K562 (cell line): Measurements from ENCODE around the gene NTF4. TPM values are rescaled to one million over a fixed set of nuclear protein-coding genes. Genes with fewer than 3 reads are reported as not detected.

ENCODE experiments used
- CTBP1 ChIP-seq: fragments of 450-650 bp; IDR thresholded peaks from 2 replicates; pipeline ENCODE4 v1.6.1; 2016; ENCODE audit warnings: borderline replicate concordance
- CXXC5 ChIP-seq: fragments of 250-450 bp; sonication (Bioruptor Pico); IDR thresholded peaks from 2 replicates; pipeline ENCODE4 v1.8.0; 2022; ENCODE audit warnings: inconsistent platforms, mild to moderate bottlenecking, moderate library complexity
- E2F1 ChIP-seq: sonication (generic); formaldehyde crosslinking; IDR thresholded peaks from 2 replicates; pipeline ENCODE4 v1.8.1; 2023; ENCODE audit warnings: mild to moderate bottlenecking, missing genetic modification reagents, moderate library complexity
- ELF4 ChIP-seq: fragments of 450-650 bp; formaldehyde crosslinking; IDR thresholded peaks from 2 replicates; pipeline ENCODE4 v1.4.0; 2022; ENCODE audit warnings: missing genetic modification characterization
- EP400 ChIP-seq: fragments of 450-650 bp; IDR thresholded peaks from 2 replicates; pipeline ENCODE4 v1.6.1; 2017; ENCODE audit warnings: antibody characterized with exemption, mild to moderate bottlenecking, moderate library complexity
- FOXK2 ChIP-seq, 2 experiments: fragments of 450-650 bp; IDR thresholded peaks in 1 of 2; conservative IDR thresholded peaks in 1 of 2; 2 replicates each; pipeline ENCODE4 v1.6.1; 2016; ENCODE audit warnings: low read depth in 2 of 2, mild to moderate bottlenecking in 1 of 2
- HMG20B ChIP-seq: fragments of 250-450 bp; sonication (Bioruptor Pico); IDR thresholded peaks from 2 replicates; pipeline ENCODE4 v1.5.0; 2021; ENCODE audit warnings: mild to moderate bottlenecking
- JUN ChIP-seq, 2 experiments: sonication (generic) in 1 of 2; formaldehyde crosslinking in 1 of 2; IDR thresholded peaks; 2 replicates each; pipeline versions ENCODE4 v1.6.1 to v1.8.0; 2012 to 2022; ENCODE audit warnings: borderline replicate concordance in 2 of 2, mild to moderate bottlenecking in 2 of 2, improper control_type of control experiment in 1 of 2, low read depth in 1 of 2, low read length in 1 of 2, missing genetic modification reagents in 1 of 2
- MYBL2 ChIP-seq, 2 experiments: fragments of 450-650 bp in 1 of 2; sonication (generic) in 1 of 2; formaldehyde crosslinking in 1 of 2; IDR thresholded peaks; 2 replicates each; pipeline versions ENCODE4 v1.6.1 to v1.8.1; 2017 to 2022; ENCODE audit warnings: borderline replicate concordance in 1 of 2, inconsistent platforms in 1 of 2, low read depth in 1 of 2, mild to moderate bottlenecking in 1 of 2, missing genetic modification reagents in 1 of 2, moderate library complexity in 1 of 2
- OTX1 ChIP-seq: fragments of 450-650 bp; formaldehyde crosslinking; IDR thresholded peaks from 2 replicates; pipeline ENCODE4 v1.4.0; 2022; ENCODE audit warnings: mild to moderate bottlenecking
- PHF20 ChIP-seq: fragments of 450-650 bp; IDR thresholded peaks from 2 replicates; pipeline ENCODE4 v1.6.1; 2018; ENCODE audit not compliant: partially characterized antibody
- PHTF2 ChIP-seq: fragments of 250-450 bp; sonication (Bioruptor Pico); IDR thresholded peaks from 2 replicates; pipeline ENCODE4 v1.5.0; 2021; ENCODE audit warnings: mild to moderate bottlenecking
- PURB ChIP-seq: sonication (generic); formaldehyde crosslinking; IDR thresholded peaks from 2 replicates; pipeline ENCODE4 v1.9.0; 2021; ENCODE audit warnings: low read depth, mild to moderate bottlenecking, missing genetic modification reagents
- RBFOX2 ChIP-seq: fragments of 200-400 bp; formaldehyde crosslinking; IDR thresholded peaks from 2 replicates; pipeline ENCODE4 v1.6.1; 2017; ENCODE audit warnings: low read depth, mild to moderate bottlenecking, low read length, moderate library complexity
- RNF219 ChIP-seq: fragments of 250-450 bp; sonication (Bioruptor Pico); IDR thresholded peaks from 2 replicates; pipeline ENCODE4 v1.5.0; 2022; ENCODE audit warnings: mild to moderate bottlenecking
- SIX5 ChIP-seq, 2 experiments: IDR thresholded peaks; 2 replicates each; pipeline ENCODE4 v1.6.1; 2011; ENCODE audit warnings: low read length in 2 of 2, borderline replicate concordance in 1 of 2, low read depth in 1 of 2, mild to moderate bottlenecking in 1 of 2, moderate library complexity in 1 of 2; ENCODE audit not compliant: insufficient read depth in 1 of 2
- ZNF282 ChIP-seq: sonication (generic); formaldehyde crosslinking; IDR thresholded peaks from 2 replicates; pipeline ENCODE4 v1.8.1; 2023; ENCODE audit warnings: missing genetic modification reagents
- ZNF347 ChIP-seq: fragments of 450-650 bp; formaldehyde crosslinking; IDR thresholded peaks from 2 replicates; pipeline ENCODE4 v1.4.0; 2020; ENCODE audit warnings: low read depth, mild to moderate bottlenecking, moderate library complexity
- ZNF41 ChIP-seq: fragments of 250-450 bp; sonication (Bioruptor Pico); conservative IDR thresholded peaks from 2 replicates; pipeline ENCODE4 v1.4.0; 2020; ENCODE audit warnings: mild to moderate bottlenecking
- ZNF431 ChIP-seq: sonication (generic); formaldehyde crosslinking; IDR thresholded peaks from 2 replicates; pipeline ENCODE4 v1.8.0; 2022; ENCODE audit warnings: mild to moderate bottlenecking, missing genetic modification reagents
- ZNF445 ChIP-seq: fragments of 250-450 bp; sonication (Bioruptor Pico); IDR thresholded peaks from 2 replicates; pipeline ENCODE4 v1.4.0; 2020; ENCODE audit warnings: low read depth, mild to moderate bottlenecking, moderate library complexity
- polyA plus RNA-seq, 8 experiments: library from polyadenylated mRNA; depleted of rRNA in 4 of 8; stranded (reverse) in 5 of 8; unstranded in 3 of 8; fragments of >200 nt; fragmentation: Nextera tagmentation in 2 of 8; fragmentation: Illumina TruSeq in 1 of 8; extraction: Ambion mirVana in 2 of 8; extraction: Trizol in 1 of 8; gene quantifications; 2 replicates each; pipeline versions ENCODE4 v1.2.1 to v1.2.3, GENCODE V29; 2011 to 2014; ENCODE audit warnings: inconsistent platforms in 1 of 8, missing spikeins in 1 of 8
- total RNA-seq, 7 experiments: library from RNA; depleted of rRNA in 6 of 7; stranded (reverse); fragments of >200 nt in 6 of 7; fragmentation: Illumina TruSeq in 2 of 7; extraction: Trizol in 2 of 7; gene quantifications; 2 replicates each; pipeline versions ENCODE4 v1.2.1 to v1.2.3, GENCODE V29; 2011 to 2021; ENCODE audit warnings: low replicate concordance in 1 of 7
- TF ChIP-seq, protein P1 (sequence below): fragments of 250-450 bp; sonication (Bioruptor Pico); IDR thresholded peaks from 2 replicates; pipeline ENCODE4 v1.6.1; 2021; ENCODE audit warnings: mild to moderate bottlenecking
- TF ChIP-seq, protein P2 (sequence below): fragments of 450-650 bp; IDR thresholded peaks from 2 replicates; pipeline ENCODE4 v1.6.1; 2016

The NTF4 gene
- total and polyA plus RNA-seq, 9 of the 15 experiments (the other 6 are each of a cell fraction or from before 2014, with no cell fraction given) = not detected

- TF ChIP-seq, protein P1, sequence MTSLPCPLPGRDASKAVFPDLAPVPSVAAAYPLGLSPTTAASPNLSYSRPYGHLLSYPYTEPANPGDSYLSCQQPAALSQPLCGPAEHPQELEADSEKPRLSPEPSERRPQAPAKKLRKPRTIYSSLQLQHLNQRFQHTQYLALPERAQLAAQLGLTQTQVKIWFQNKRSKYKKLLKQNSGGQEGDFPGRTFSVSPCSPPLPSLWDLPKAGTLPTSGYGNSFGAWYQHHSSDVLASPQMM = no peak
- TF ChIP-seq ZNF431 = no peak
- TF ChIP-seq PHTF2 = no peak
- TF ChIP-seq ZNF41 = no peak
- peak; percentile 89 for TF ChIP-seq CTBP1
- TF ChIP-seq E2F1 = 0 out of 2 replicates have a peak, but pooled peaks have one; percentile 46
- peak; percentile 70; the same call in 1 of the 2 replicates for TF ChIP-seq OTX1 (CRISPR knock-in tag)
- TF ChIP-seq HMG20B (CRISPR knock-in tag) = no peak
- TF ChIP-seq ZNF347 (CRISPR knock-in tag) = no peak
- TF ChIP-seq, protein P2, sequence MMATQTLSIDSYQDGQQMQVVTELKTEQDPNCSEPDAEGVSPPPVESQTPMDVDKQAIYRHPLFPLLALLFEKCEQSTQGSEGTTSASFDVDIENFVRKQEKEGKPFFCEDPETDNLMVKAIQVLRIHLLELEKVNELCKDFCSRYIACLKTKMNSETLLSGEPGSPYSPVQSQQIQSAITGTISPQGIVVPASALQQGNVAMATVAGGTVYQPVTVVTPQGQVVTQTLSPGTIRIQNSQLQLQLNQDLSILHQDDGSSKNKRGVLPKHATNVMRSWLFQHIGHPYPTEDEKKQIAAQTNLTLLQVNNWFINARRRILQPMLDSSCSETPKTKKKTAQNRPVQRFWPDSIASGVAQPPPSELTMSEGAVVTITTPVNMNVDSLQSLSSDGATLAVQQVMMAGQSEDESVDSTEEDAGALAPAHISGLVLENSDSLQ = peak; percentile 61
- no peak for TF ChIP-seq JUN (IDR thresholded peaks at IDR 0.05; ENCODE audit: borderline replicate concordance, low read depth, low read length)
- no peak for TF ChIP-seq JUN (CRISPR knock-in tag; IDR thresholded peaks at IDR 0.05; ENCODE audit: borderline replicate concordance)
- TF ChIP-seq SIX5 (IDR thresholded peaks at IDR 0.05; ENCODE audit: borderline replicate concordance in 1 of 2, insufficient read depth in 1 of 2, low read depth in 1 of 2, low read length in 2 of 2) = no peak
- no peak for TF ChIP-seq ELF4
- TF ChIP-seq RBFOX2 = peak; percentile 69
- TF ChIP-seq ZNF445 (CRISPR knock-in tag) = no peak
- no peak for TF ChIP-seq PHF20
- no peak for TF ChIP-seq FOXK2 (conservative IDR thresholded peaks at IDR 0.05 in 1 of 2, IDR thresholded peaks at IDR 0.05 in 1 of 2; ENCODE audit: low read depth in 2 of 2)
- no peak for TF ChIP-seq RNF219
- peak; percentile 61; the same call in 1 of the 2 replicates for TF ChIP-seq EP400
- TF ChIP-seq MYBL2 (IDR thresholded peaks at IDR 0.05; ENCODE audit: low read depth) = no peak
- TF ChIP-seq MYBL2 (CRISPR knock-in tag; IDR thresholded peaks at IDR 0.05; ENCODE audit: borderline replicate concordance) = no peak
- no peak for TF ChIP-seq ZNF282 (CRISPR knock-in tag)
- TF ChIP-seq PURB (CRISPR knock-in tag) = no peak
- peak; percentile 82 for TF ChIP-seq CXXC5 (CRISPR knock-in tag)
Observed at GRCh38 chr19:49113762-49114629, 49.4 kb upstream of the NTF4 start, which contains the start of gene LIN7B (continued).
